GM18511 (cell line): ENCODE measurements around the gene TP53BP2.
"Not testable (repeated sequence)": the region's sequence is repeated elsewhere in the genome, so short reads cannot be mapped to it uniquely, and the experiment has no call there.

Experiments
- ATAC-seq: cut with Tn5 transposase; IDR thresholded peaks from one replicate; pipeline ENCODE4 v1.9.1; 2021; ENCODE audit warnings: mild to moderate bottlenecking, moderate library complexity; ENCODE audit not compliant: unreplicated experiment

Gene TP53BP2

GRCh38 chr1:223853275-223853674, 7.5 kb upstream of the TP53BP2 start:
- no peak for ATAC-seq

- no peak for ATAC-seq
Observed at GRCh38 chr1:223852337-223852736, 6.6 kb upstream of the TP53BP2 start.

GRCh38 chr1:223849352-223850254, 3.9 kb upstream of the TP53BP2 start:
- no peak for ATAC-seq

DNA sequence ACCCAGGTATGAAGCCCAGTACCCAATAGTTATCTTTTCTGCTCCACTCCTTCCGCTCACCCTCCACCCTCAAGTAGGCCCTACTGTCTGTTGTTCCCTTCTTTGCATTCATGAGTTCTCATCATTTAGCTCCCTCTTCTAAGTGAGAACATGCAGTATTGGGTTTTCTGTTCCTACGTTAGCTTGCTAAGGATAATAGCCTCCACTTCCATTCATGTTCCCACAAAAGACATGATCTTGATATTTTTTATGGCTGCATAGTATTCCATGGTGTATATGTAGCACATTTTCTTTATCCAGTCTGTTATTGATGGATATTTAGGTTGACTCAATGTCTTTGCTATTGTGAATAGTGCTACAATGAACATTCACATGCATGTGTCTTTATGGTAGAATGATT, 2.8 kb upstream of the TP53BP2 start:
- ATAC-seq = no peak

DNA sequence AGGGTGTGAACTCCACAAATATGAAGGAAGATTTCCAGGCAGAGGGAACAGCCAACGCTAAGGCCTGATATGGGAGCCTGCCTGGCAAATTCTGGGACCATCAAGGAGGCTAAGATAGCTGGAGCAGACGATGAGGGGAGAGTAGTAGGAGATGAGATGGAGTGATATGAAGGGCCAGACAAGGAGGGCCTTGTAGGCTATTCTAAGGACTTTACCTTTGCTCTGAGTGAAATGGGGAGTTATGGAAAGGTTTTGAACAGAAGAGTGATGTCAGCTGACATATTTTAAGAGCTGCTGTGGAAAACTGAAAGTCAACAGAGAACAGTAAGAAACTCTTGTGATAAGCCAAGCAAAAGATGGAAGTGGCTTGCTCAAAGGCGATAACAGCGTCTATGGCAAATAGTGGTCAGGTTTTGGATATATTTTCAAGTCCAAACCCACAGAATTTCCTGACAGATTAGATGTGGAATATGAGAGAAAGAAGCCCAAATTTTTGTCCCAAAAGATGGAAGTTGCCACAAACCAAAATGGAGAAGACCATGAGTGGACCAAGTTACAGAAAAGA, 2.1 kb upstream of the TP53BP2 start:
- no peak for ATAC-seq

DNA sequence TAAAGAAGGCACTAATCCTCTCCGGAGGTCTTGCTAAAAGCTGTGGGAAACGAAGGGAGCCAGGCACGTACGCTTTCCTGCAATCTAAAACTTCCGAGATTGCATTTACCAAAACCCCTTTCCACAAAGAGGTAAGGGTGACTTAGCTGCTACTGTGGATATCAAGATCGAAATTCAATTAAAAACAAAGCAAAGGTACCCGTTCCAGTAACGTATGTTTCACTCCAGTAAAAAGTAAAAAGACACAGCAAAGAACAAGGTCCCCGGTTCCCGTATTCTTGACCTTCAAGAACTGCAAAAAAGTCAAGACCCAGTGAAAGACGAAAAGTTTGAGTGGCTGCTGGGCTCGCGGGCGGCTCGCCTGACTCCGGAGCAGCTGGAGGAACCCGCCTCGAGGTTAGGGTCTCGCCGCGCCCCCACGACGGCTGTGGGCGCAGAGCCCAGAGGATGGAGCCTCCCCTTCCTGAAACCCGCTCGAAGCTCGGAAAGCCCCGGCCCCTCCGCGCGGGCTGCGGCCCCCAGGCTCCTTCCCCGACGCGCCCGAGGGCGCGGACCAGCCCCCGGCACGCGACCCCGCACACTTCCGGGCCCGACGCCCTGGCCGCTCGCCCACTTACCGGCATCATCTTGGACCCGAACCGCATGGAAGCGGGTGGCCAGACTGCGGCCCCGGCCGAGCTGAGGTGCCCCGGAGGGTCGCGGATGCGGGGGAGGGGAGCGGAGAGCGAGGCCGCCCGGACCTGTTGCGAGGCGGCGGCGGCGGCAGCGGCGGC, 524 bp downstream of the TP53BP2 start:
- ATAC-seq = peak; percentile 34

GRCh38 chr1:223844787-223845036, 1.0 kb downstream of the TP53BP2 start:
- no peak for ATAC-seq

DNA sequence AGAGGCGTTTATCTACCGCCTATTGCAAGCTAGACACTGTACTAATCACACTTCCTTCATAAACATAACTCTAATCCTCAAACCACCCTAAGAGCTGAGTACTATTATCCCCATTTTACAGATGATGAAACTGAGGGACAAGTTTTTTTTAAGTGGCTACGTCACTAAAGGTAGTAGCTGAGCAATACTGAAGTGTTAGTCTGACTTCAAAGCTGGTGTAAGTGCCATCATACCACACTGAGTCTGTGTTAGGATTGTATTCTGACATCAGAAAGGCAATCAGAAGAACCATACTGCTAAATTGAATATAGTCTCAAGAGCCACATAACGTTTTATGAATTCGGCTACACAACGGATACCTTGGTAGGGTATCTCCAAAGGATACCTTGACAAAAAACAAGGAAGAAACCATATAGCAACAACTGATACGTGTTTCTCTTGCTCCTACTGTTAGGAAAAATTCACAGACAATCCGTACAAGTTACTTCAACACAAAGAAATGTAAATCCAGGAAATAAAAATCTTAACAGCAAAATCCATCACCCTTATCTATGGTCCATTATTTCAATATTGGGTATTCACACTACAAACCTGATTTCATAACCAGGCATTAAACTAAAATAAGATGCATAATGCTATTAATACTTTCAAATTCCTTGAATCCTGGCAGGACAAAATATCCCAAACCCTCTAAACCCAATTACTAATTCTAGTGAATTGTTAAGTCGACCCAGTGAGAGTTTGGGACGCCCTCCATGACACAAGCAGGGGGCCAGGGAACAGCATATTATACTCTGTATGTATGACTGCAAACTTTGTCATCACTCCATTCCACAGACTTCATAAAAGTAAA, 1.6 kb downstream of the TP53BP2 start:
- no peak for ATAC-seq

- ATAC-seq = no peak
Observed at GRCh38 chr1:223842784-223843183, 3.0 kb downstream of the TP53BP2 start.

GRCh38 chr1:223841977-223842623, 3.6 kb downstream of the TP53BP2 start:
- ATAC-seq = not testable (repeated sequence)

GRCh38 chr1:223840254-223840653, 5.5 kb downstream of the TP53BP2 start:
- no peak for ATAC-seq

DNA sequence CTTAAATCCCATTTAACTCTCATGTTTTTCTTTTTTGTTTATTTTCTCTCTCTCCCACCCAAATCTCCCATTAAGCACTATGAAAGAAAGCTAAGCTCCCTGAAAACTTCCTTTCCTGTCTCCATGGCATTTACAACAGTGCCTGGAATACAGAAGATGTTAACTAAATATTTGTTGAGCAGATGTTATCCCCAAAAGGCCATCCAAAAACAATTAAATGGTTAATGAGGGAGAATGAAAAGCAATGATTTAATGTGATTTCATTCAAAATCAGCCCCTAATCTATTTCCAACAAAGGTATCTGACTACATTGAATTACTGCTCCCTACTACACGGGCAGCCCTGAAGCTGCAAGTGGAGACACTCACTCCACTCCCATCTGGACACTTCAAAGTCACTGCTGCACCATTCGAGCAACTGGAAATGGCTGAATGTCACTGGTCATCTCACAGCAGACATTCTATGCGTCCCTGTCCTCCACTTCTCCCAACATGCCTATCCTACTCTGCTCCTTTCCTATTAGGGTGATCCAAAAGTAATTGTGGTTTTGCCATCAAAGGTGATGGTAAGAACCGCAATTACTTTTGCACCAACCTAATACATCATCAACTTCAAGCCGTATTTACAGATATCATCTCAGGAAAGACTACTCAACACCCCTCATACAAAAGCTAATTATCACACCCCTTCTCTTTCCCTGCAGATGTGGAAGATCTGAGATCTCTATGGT, 7.5 kb downstream of the TP53BP2 start:
- no peak for ATAC-seq

- no peak for ATAC-seq
Observed at GRCh38 chr1:223837687-223838086, 8.1 kb downstream of the TP53BP2 start.

DNA sequence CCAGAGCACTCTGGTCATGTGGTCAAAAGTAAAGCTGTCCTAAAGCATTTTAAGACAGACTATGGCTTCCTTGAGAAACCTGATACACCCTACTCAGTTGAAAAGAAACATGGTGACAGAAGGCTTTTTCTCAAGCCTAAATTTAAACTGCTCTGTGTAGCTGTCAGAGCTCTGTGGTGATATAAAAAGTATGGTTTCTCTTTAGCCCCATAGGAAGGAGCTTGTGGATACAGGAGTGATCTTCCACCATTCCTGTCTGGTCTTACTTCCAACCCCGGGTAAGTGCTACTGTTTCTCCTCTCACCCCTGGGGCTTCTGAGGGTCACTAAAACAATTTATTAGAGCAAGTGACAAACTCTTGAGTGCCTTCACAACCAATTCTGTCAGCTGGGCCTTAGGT, 8.5 kb downstream of the TP53BP2 start:
- no peak for ATAC-seq

DNA sequence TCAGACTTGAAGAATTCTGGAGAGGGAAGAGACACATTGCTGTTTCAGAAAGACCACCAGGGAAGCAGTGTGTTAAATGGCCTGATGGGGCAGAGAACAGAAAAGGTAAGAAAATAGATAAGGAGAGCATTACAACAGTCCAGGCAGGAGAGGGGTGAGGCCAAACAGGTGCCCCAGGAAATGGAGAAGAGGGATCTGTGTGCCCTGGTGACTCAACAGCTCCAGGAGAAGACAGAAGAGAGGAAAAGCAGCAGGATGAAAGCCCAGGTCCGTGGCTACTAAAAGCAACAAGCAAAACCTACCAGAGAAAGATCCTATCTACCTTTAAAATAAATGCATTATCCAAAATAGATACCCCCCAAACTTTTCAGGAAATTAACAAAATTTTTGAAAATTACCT, 9.2 kb downstream of the TP53BP2 start:
- ATAC-seq = no peak

- ATAC-seq = no peak
Observed at GRCh38 chr1:223835754-223836153, 10.0 kb downstream of the TP53BP2 start.

DNA sequence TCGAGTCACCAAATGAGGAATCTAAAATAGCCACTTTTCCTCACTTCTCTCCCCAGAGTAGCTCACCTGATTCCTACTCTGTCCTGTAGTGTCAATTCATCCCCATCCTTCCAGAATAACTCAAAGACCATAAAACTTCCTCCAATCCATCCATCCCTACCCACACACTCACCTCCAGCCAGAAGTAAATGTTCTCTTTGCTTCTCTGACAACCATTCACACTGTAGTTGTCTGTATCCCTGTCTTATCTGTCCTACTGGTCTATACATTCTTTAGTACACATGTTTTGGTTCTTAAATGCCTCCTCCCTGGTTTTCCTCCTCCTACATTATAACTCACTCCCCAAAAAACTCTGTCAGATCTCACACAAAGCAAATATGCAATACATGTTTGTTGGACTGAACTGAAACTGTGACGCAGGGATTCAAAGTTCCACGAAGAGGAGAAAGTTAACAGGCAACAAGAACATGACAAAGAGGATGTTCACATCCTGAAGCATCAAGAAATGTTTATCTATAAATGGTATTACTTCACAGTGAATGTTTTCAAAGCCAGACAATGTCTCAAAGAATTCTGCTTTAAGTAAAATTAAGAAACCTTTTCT, 11.0 kb downstream of the TP53BP2 start:
- ATAC-seq = no peak

GRCh38 chr1:223833948-223834347, 11.8 kb downstream of the TP53BP2 start:
- no peak for ATAC-seq

- ATAC-seq = peak; percentile 52
Observed at GRCh38 chr1:223832637-223832943, 13.2 kb downstream of the TP53BP2 start.
